HG03066 (cell line): ENCODE results near the gene SARS2.
"Not testable (repeated sequence)": the region's sequence is repeated elsewhere in the genome, so short reads cannot be mapped to it uniquely, and the experiment has no call there.

Experiments used
- ATAC-seq: cut with Tn5 transposase; IDR thresholded peaks from one replicate; pipeline ENCODE4 v1.9.1; 2021; ENCODE audit warnings: low read depth; ENCODE audit not compliant: unreplicated experiment

The SARS2 gene

DNA sequence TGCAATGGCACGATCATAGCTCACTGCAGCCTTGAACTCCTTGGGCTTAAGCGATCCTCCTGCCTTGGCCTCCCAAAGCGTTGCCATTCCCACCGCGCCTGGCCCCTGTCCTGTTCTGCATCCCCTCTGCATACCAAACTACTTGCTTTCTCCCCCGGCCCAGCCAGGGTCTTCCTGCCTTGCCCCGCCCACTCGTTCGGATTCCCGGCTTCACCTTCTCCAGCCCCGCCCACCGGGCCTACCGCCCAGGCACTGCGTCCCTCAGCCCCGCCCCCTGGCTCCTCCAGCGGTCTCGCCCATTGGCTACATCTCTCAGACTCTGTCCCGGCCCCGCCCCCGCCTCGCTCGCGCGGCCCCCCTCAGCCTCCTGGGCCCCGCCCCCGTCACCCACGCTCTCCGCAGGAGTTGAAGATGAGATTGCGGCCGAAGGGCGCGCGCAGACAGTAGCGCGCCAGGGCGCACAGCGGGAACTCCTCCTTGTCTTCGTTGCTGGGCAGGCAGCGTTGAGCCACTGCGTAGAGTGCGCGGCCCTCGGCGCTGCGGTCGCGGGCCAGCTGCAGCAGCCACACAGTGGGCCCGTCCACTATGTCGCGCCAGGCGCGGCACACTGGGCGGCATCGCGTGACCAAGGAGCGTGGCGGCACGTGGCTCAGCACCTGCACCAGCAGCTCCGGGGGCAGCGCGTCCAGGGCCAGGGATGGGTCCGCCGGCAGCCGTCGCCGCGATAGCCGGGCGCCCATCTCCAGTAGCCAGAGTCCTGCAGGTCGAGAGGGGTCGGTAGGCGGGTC is 19.2 kb upstream of the SARS2 start:
- no peak for ATAC-seq

GRCh38 chr19:38946229-38947010 is 15.9 kb upstream of the SARS2 start:
- ATAC-seq = no peak

DNA sequence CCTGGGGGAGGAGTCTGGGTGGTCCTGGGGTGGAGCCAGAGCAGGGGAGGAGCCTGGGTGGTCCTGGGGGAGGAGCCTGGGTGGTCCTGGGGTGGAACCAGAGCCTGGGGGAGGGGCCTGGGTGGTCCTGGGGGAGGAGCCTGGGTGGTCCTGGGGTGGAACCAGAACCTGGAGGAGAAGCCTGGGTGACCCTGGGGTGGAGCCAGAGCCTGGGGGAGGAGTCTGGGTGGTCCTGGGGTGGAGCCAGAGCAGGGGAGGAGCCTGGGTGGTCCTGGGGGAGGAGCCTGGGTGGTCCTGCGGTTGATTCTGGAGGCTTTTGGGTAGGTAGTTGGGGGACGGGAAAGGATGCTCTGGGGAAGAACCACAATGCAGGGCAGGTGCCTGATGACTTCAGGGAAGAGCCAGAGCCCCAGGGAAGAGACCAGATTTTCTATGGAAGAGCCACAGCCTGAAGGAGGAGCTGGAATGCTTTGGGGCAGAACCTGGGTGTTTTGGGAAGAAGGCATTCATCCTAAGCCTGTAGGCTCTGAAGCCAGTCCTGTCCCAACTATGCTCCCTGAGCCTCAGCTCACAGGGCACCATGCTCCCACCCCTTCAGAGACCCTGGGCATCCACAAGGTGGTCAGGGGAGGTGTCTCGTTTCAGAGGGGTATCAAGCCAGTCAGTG is 15.1 kb upstream of the SARS2 start:
- ATAC-seq = no peak

GRCh38 chr19:38944981-38945506 is 14.5 kb upstream of the SARS2 start:
- ATAC-seq = no peak

DNA sequence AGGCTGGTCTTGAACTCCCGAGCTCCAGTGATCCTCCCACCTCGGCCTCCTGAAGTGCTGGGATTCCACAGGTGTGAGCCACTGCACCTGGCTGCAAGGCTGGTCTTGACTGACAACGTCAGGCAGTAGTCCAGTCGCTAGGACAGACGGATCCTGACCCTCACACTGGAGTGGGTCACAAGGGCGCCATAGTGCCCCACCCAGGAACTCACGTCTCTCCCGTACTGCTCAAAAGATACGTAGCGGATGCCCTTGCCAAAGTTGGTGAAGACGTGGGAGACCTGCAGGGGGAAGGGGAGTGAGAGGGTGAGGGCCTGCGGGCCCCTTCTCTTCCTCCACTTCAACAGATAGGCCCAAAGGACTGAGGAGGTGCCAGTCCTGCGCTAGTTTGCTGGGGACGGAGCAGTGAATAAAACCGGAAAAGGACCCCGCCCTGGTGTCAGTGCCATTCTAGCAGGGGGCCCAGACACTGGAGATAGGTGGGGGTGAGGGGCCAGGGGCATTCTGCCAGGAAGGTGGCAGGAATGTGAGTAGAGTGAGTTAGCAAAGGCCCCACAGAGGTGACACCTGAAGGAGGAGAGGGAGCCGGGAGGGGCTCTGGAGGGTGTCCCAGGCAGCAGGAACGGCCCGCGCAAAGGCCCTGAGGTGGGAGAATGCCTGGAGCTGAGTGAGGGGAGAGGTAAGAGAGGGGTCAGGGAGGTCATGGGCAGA is 12.1 kb upstream of the SARS2 start:
- no peak for ATAC-seq

- ATAC-seq = no peak
These were observed 11.4 kb upstream of the SARS2 start for GRCh38 chr19:38941979-38942378.

- not testable (repeated sequence) for ATAC-seq
These were observed 10.9 kb upstream of the SARS2 start for GRCh38 chr19:38941466-38941865.

GRCh38 chr19:38939957-38940356 is 9.4 kb upstream of the SARS2 start:
- no peak for ATAC-seq

DNA sequence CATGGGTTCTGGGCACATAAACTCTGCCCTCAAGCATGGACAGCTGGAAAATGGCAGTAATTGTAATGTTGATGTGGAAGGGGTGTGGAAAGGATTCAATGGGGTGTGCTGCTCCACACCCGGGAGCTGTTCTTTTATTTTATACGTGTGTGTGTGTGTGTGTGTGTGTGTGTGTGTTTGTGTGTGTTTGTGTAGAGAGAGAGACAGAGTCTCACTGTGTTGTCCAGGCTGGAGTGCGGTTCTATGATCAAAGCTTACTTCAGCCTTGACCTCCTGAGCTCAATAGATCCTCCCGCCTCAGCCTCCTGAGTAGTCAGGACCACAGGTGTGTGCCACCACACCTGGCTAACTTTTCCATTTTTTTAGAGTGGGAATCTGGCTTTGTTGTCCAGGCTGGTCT is 3.0 kb upstream of the SARS2 start:
- no peak for ATAC-seq

GRCh38 chr19:38932425-38933179 is 2.0 kb upstream of the SARS2 start:
- ATAC-seq = no peak

GRCh38 chr19:38931521-38931793 is 894 bp upstream of the SARS2 start:
- ATAC-seq = no peak

- peak; percentile 94 for ATAC-seq
These were observed 385 bp upstream of the SARS2 start, which contains the start of gene MRPS12 for GRCh38 chr19:38930776-38931520. TSS of gene MRPS12 (plus strand) at chr19:38930944. CDS start at chr19:38931295, 351 bp downstream.

DNA sequence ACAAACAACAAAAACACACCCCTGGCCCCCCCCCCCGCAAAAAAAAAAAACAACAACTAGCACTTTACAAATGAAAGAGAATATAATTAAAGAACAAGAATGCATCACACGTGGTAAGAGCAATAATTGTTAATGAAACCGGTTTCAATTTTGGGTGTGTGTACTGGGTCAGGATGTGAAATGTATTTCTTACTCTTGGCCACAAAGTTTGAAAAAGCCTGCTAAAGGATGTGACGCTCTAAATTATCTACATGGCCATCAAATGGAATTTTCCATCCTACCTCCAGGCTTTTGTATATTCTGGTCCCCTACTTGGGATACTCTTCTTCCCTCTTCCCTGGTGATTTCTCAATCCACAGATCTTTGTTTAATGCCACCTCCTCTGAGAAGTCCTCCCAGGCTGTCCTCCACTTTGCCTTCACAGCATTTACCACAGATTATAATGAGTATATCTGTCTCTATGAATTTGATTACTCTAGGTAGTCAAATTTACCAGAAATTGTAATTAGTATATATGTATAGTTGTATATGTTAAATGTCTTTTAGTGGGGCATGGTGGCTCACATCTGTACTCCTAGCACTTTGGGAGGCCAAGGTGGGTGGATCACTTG is 2.1 kb downstream of the SARS2 start:
- no peak for ATAC-seq

DNA sequence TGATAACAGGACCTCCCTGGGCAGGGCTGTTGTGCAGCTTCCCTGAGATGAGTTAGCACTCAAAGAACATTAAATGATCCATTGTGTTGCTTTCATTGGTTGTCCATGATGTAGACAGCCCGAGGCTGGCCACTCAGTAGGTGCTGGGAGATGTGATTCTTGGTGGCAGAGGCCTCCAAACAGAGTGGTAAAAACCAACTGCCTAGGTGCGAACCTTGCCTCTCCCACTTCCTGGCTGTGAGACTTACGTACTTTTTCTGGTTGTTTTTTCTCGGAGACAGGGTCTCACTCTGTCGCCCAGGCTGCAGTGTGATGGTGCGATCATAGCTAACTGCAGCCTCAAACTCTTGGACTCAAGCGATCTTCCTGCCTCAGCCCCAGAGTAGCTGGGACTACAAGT is 6.2 kb downstream of the SARS2 start:
- ATAC-seq = no peak

- ATAC-seq = no peak
These were observed 8.1 kb downstream of the SARS2 start for GRCh38 chr19:38922482-38922881.

- ATAC-seq = no peak
These were observed 8.9 kb downstream of the SARS2 start for GRCh38 chr19:38921420-38922274.

- no peak for ATAC-seq
These were observed 9.8 kb downstream of the SARS2 start for GRCh38 chr19:38920602-38921419.
